SK-N-SH treated with all-trans-retinoic acid at 6 μM for 48 hours (cell line): ENCODE measurements around the gene RREB1.

Experiments used
- ATAC-seq: fragments of 200-7000 bp; cut with Tn5 transposase; 3 replicates; pipeline ENCODE4 v1.9.1; 2020; ENCODE audit warnings: mild to moderate bottlenecking, moderate library complexity
- ARNTL ChIP-seq: fragments of 450-650 bp; formaldehyde crosslinking; IDR thresholded peaks from 2 replicates; pipeline ENCODE4 v1.5.0; 2020; ENCODE audit warnings: low read depth, mild to moderate bottlenecking, moderate library complexity, borderline replicate concordance
- BACH2 ChIP-seq: fragments of 250-450 bp; sonication (Bioruptor Pico); IDR thresholded peaks from 2 replicates; pipeline ENCODE4 v1.9.0; 2021; ENCODE audit warnings: mild to moderate bottlenecking, borderline replicate concordance
- CREB5 ChIP-seq: fragments of 250-450 bp; sonication (Bioruptor Pico); IDR thresholded peaks from 2 replicates; pipeline ENCODE4 v1.5.1; 2020; ENCODE audit warnings: low read depth, mild to moderate bottlenecking, moderate library complexity
- CSDC2 ChIP-seq: fragments of 250-450 bp; sonication (Bioruptor Pico); IDR thresholded peaks from 2 replicates; pipeline ENCODE4 v1.5.0; 2020; ENCODE audit warnings: mild to moderate bottlenecking, moderate library complexity
- CSRNP3 ChIP-seq: fragments of 250-450 bp; sonication (Bioruptor Pico); IDR thresholded peaks from 2 replicates; pipeline ENCODE4 v1.5.1; 2021; ENCODE audit warnings: mild to moderate bottlenecking, moderate library complexity
- ESRRG ChIP-seq: fragments of 250-450 bp; sonication (Bioruptor Pico); IDR thresholded peaks from 2 replicates; pipeline ENCODE4 v1.6.1; 2021; ENCODE audit warnings: mild to moderate bottlenecking
- GLIS3 ChIP-seq: fragments of 250-450 bp; sonication (Bioruptor Pico); IDR thresholded peaks from 2 replicates; pipeline ENCODE4 v1.5.0; 2020; ENCODE audit warnings: mild to moderate bottlenecking, moderate library complexity
- ISL1 ChIP-seq: fragments of 250-450 bp; sonication (Bioruptor Pico); IDR thresholded peaks from 2 replicates; pipeline ENCODE4 v2.1.2; 2022; ENCODE audit warnings: mild to moderate bottlenecking, moderate library complexity
- OSR1 ChIP-seq: fragments of 250-450 bp; sonication (Bioruptor Pico); IDR thresholded peaks from 2 replicates; pipeline ENCODE4 v1.8.0; 2022; ENCODE audit warnings: moderate library complexity, mild to moderate bottlenecking, inconsistent platforms
- PATZ1 ChIP-seq: fragments of 250-450 bp; sonication (Bioruptor Pico); IDR thresholded peaks from 2 replicates; pipeline ENCODE4 v1.8.0; 2020; ENCODE audit warnings: mild to moderate bottlenecking, moderate library complexity, borderline replicate concordance
- PPARA ChIP-seq: fragments of 250-450 bp; sonication (Bioruptor Pico); IDR thresholded peaks from 2 replicates; pipeline ENCODE4 v1.5.0; 2020; ENCODE audit warnings: mild to moderate bottlenecking, borderline replicate concordance
- RARB ChIP-seq: fragments of 250-450 bp; sonication (Bioruptor Pico); IDR thresholded peaks from 2 replicates; pipeline ENCODE4 v1.8.0; 2021; ENCODE audit warnings: mild to moderate bottlenecking, moderate library complexity
- SNAI2 ChIP-seq: fragments of 250-450 bp; sonication (Bioruptor Pico); IDR thresholded peaks from 2 replicates; pipeline ENCODE4 v1.5.0; 2020; ENCODE audit warnings: mild to moderate bottlenecking, moderate library complexity
- TCF4 ChIP-seq: fragments of 250-450 bp; sonication (Bioruptor Pico); IDR thresholded peaks from 2 replicates; pipeline ENCODE4 v1.8.0; 2021; ENCODE audit warnings: mild to moderate bottlenecking, moderate library complexity, borderline replicate concordance
- TOX ChIP-seq: fragments of 250-450 bp; sonication (Bioruptor Pico); IDR thresholded peaks from 2 replicates; pipeline ENCODE4 v1.8.0; 2021; ENCODE audit warnings: mild to moderate bottlenecking, moderate library complexity, borderline replicate concordance
- TSHZ2 ChIP-seq: fragments of 250-450 bp; sonication (Bioruptor Pico); IDR thresholded peaks from 2 replicates; pipeline ENCODE4 v1.5.0; 2020; ENCODE audit warnings: mild to moderate bottlenecking, moderate library complexity
- ZC3H10 ChIP-seq: fragments of 250-450 bp; sonication (Bioruptor Pico); IDR thresholded peaks from 2 replicates; pipeline ENCODE4 v1.5.1; 2021; ENCODE audit warnings: mild to moderate bottlenecking, moderate library complexity
- ZFP3 ChIP-seq: fragments of 250-450 bp; sonication (Bioruptor Pico); IDR thresholded peaks from 2 replicates; pipeline ENCODE4 v1.5.0; 2020; ENCODE audit warnings: mild to moderate bottlenecking, moderate library complexity
- ZFP30 ChIP-seq: fragments of 450-650 bp; formaldehyde crosslinking; IDR thresholded peaks from 2 replicates; pipeline ENCODE4 v1.5.0; 2022; ENCODE audit warnings: mild to moderate bottlenecking, moderate library complexity
- ZNF565 ChIP-seq: fragments of 450-650 bp; formaldehyde crosslinking; conservative IDR thresholded peaks from 2 replicates; pipeline ENCODE4 v1.5.0; 2020; ENCODE audit warnings: low read depth, mild to moderate bottlenecking, moderate library complexity
- ZNF70 ChIP-seq: fragments of 450-650 bp; formaldehyde crosslinking; IDR thresholded peaks from 2 replicates; pipeline ENCODE4 v1.5.0; 2020; ENCODE audit warnings: mild to moderate bottlenecking, moderate library complexity
- ZNF8 ChIP-seq: fragments of 450-650 bp; formaldehyde crosslinking; IDR thresholded peaks from 2 replicates; pipeline ENCODE4 v1.5.0; 2020; ENCODE audit warnings: mild to moderate bottlenecking, moderate library complexity

Gene RREB1

GRCh38 chr6:7175462-7175861 is 67.7 kb downstream of the RREB1 start:
- TF ChIP-seq ZNF70 (CRISPR knock-in tag) = no peak
- TF ChIP-seq RARB (CRISPR knock-in tag) = no peak
- TF ChIP-seq TCF4 (CRISPR knock-in tag) = no peak
- no peak for TF ChIP-seq BACH2 (CRISPR knock-in tag)
- TF ChIP-seq TSHZ2 (CRISPR knock-in tag) = no peak
- no peak for TF ChIP-seq TOX (CRISPR knock-in tag)
- no peak for TF ChIP-seq PPARA (CRISPR knock-in tag)
- no peak for TF ChIP-seq CSRNP3 (CRISPR knock-in tag)
- no peak for TF ChIP-seq ZC3H10 (CRISPR knock-in tag)
- TF ChIP-seq ARNTL (CRISPR knock-in tag) = no peak
- no peak for TF ChIP-seq ISL1 (CRISPR knock-in tag)
- TF ChIP-seq ZNF565 (CRISPR knock-in tag) = no peak
- TF ChIP-seq CSDC2 (CRISPR knock-in tag) = no peak
- no peak for TF ChIP-seq SNAI2 (CRISPR knock-in tag)
- TF ChIP-seq ZFP30 (CRISPR knock-in tag) = no peak
- peak; percentile 53 for ATAC-seq

- TF ChIP-seq CREB5 (CRISPR knock-in tag) = no peak
- no peak for TF ChIP-seq BACH2 (CRISPR knock-in tag)
- TF ChIP-seq TOX (CRISPR knock-in tag) = no peak
- no peak for TF ChIP-seq CSDC2 (CRISPR knock-in tag)
- no peak for TF ChIP-seq PATZ1 (CRISPR knock-in tag)
- TF ChIP-seq ZNF70 (CRISPR knock-in tag) = no peak
- TF ChIP-seq PPARA (CRISPR knock-in tag) = no peak
- TF ChIP-seq ZFP30 (CRISPR knock-in tag) = no peak
- TF ChIP-seq CSRNP3 (CRISPR knock-in tag) = no peak
- TF ChIP-seq OSR1 = no peak
- no peak for TF ChIP-seq ZFP3 (CRISPR knock-in tag)
- TF ChIP-seq ARNTL (CRISPR knock-in tag) = no peak
- TF ChIP-seq ISL1 (CRISPR knock-in tag) = no peak
- TF ChIP-seq SNAI2 (CRISPR knock-in tag) = no peak
- TF ChIP-seq RARB (CRISPR knock-in tag) = no peak
- no peak for TF ChIP-seq ESRRG (CRISPR knock-in tag)
- TF ChIP-seq ZC3H10 (CRISPR knock-in tag) = no peak
- TF ChIP-seq ZNF8 = no peak
- TF ChIP-seq, all 23 proteins: peak for 0
These were observed 68.4 kb downstream of the RREB1 start for GRCh38 chr6:7176208-7176607.

GRCh38 chr6:7178280-7178679 is 70.5 kb downstream of the RREB1 start:
- ATAC-seq = no peak
- no peak for TF ChIP-seq GLIS3
- TF ChIP-seq ISL1 (CRISPR knock-in tag) = no peak
- TF ChIP-seq PPARA (CRISPR knock-in tag) = no peak
- TF ChIP-seq CSRNP3 (CRISPR knock-in tag) = no peak
- TF ChIP-seq CREB5 (CRISPR knock-in tag) = no peak
- TF ChIP-seq OSR1 = no peak
- no peak for TF ChIP-seq ZFP3 (CRISPR knock-in tag)
- TF ChIP-seq PATZ1 (CRISPR knock-in tag) = no peak
- TF ChIP-seq ARNTL (CRISPR knock-in tag) = no peak
- no peak for TF ChIP-seq CSDC2 (CRISPR knock-in tag)
- TF ChIP-seq TOX (CRISPR knock-in tag) = no peak
- TF ChIP-seq TCF4 (CRISPR knock-in tag) = no peak

More at GRCh38 chr6:7176208-7176607, 68.4 kb downstream of the RREB1 start:
- no peak for ATAC-seq
